H1 (cell line): ENCODE results near the gene ACTN2. TPM values are rescaled to one million over a fixed set of nuclear protein-coding genes. Genes with fewer than 3 reads are reported as not detected.

Experiments
- CTCF ChIA-PET: fragments of 300-600 bp; sonication (Branson Sonifier 250); formaldehyde crosslinking; loops from one replicate; lab custom pipeline; 2021; ENCODE audit not compliant: partially characterized antibody; lab: Charles Lee
- POLR2A ChIA-PET: fragments of 300-600 bp; sonication (Branson Sonifier 250); formaldehyde crosslinking; loops from one replicate; lab custom pipeline; 2021; ENCODE audit warnings: inconsistent platforms; ENCODE audit not compliant: partially characterized antibody; lab: Charles Lee
- DNase-seq, 2 experiments: peaks; one replicate each; pipeline versions ENCODE4 v3.0.0 to v3.0.0-alpha.2; 2010 to 2022; ENCODE audit warnings: low spot score in 2 of 2, low read depth in 1 of 2, mixed read lengths in 1 of 2
- FAIRE-seq: peaks from 2 replicates; lab custom pipeline; 2011; peaks lifted over from hg19 to GRCh38; lab: Jason Lieb, UNC
- H2AFZ ChIP-seq: 2 replicates; pipeline ENCODE4 v1.8.1; 2012; ENCODE audit warnings: low read length, inconsistent platforms
- H2AK5ac ChIP-seq: 2 replicates; pipeline ENCODE4 v1.6.1; 2013; ENCODE audit warnings: low read depth, low read length
- H2BK120ac ChIP-seq: replicated peaks from 2 replicates; pipeline ENCODE3; 2013; ENCODE audit warnings: low read depth, low read length, inconsistent platforms
- H2BK12ac ChIP-seq: 2 replicates; pipeline ENCODE4 v1.6.1; 2013; ENCODE audit warnings: low read depth, low read length
- H2BK15ac ChIP-seq: 2 replicates; pipeline ENCODE4 v1.6.1; 2013; ENCODE audit warnings: low read length
- H2BK20ac ChIP-seq: 2 replicates; pipeline ENCODE4 v1.6.1; 2013; ENCODE audit warnings: low read length
- H2BK5ac ChIP-seq: 2 replicates; pipeline ENCODE4 v1.6.1; 2013; ENCODE audit warnings: low read depth, low read length
- H3K14ac ChIP-seq: 2 replicates; pipeline ENCODE4 v1.6.1; 2013; ENCODE audit warnings: inconsistent platforms; ENCODE audit not compliant: insufficient read length
- H3K18ac ChIP-seq: 2 replicates; pipeline ENCODE4 v1.6.1; 2013; ENCODE audit warnings: low read length; ENCODE audit errors: extremely low read depth
- H3K23ac ChIP-seq: 2 replicates; pipeline ENCODE4 v1.6.1; 2013; ENCODE audit warnings: inconsistent platforms; ENCODE audit not compliant: insufficient read length
- H3K23me2 ChIP-seq: 2 replicates; pipeline ENCODE4 v1.6.1; 2013; ENCODE audit warnings: low read depth, low read length
- H3K27ac ChIP-seq: 2 replicates; pipeline ENCODE4 v1.6.1; 2011; ENCODE audit warnings: low read depth, low read length, inconsistent platforms
- H3K27me3 ChIP-seq, 4 experiments: replicated peaks in 1 of 4; 1 replicate in 1 of 4; 2 replicates in 3 of 4; pipeline versions ENCODE4 v1.6.1 to v1.8.1; 2011 to 2013; ENCODE audit warnings: low read length in 3 of 4, mild to moderate bottlenecking in 3 of 4, inconsistent platforms in 2 of 4, mixed read lengths in 2 of 4, moderate library complexity in 1 of 4; ENCODE audit not compliant: control insufficient read depth in 3 of 4, insufficient read depth in 3 of 4; ENCODE audit errors: extremely low read depth in 1 of 4
- H3K36me3 ChIP-seq, 4 experiments: 2 replicates each; pipeline versions ENCODE4 v1.6.1 to v1.8.1; 2011 to 2013; ENCODE audit warnings: mild to moderate bottlenecking in 4 of 4, low read length in 3 of 4, moderate library complexity in 2 of 4, control low read depth in 1 of 4, inconsistent platforms in 1 of 4; ENCODE audit not compliant: insufficient read depth in 4 of 4, control insufficient read depth in 2 of 4
- H3K4ac ChIP-seq: replicated peaks from 2 replicates; pipeline ENCODE3; 2013; ENCODE audit warnings: low read length, low read depth, mixed read lengths, inconsistent platforms; ENCODE audit not compliant: insufficient read length
- H3K4me1 ChIP-seq, 4 experiments: replicated peaks in 1 of 4; 1 replicate in 1 of 4; 2 replicates in 3 of 4; pipeline versions ENCODE4 v1.6.1 to v1.8.1; 2011 to 2013; ENCODE audit warnings: low read length in 3 of 4, inconsistent platforms in 2 of 4, mixed read lengths in 1 of 4; ENCODE audit not compliant: insufficient read depth in 4 of 4, control insufficient read depth in 3 of 4
- H3K4me2 ChIP-seq, 2 experiments: 2 replicates each; pipeline versions ENCODE4 v1.6.1 to v1.8.1; 2011 to 2013; ENCODE audit warnings: low read depth in 2 of 2, low read length in 2 of 2, control low read depth in 1 of 2, inconsistent platforms in 1 of 2, mild to moderate bottlenecking in 1 of 2; ENCODE audit not compliant: insufficient read depth in 1 of 2
- H3K4me3 ChIP-seq, 4 experiments: fragments of 200-600, 300-600 bp in 1 of 4; sonication (generic), shearing (Covaris generic), sonication (Bioruptor Twin) in 1 of 4; 2 replicates each; pipeline versions ENCODE4 v1.5.1 to v1.8.1; 2011 to 2016; ENCODE audit warnings: low read length in 4 of 4, low read depth in 3 of 4, control low read depth in 2 of 4, inconsistent platforms in 2 of 4, mild to moderate bottlenecking in 2 of 4, mixed read lengths in 1 of 4, moderate library complexity in 1 of 4; ENCODE audit not compliant: insufficient read depth in 2 of 4; ENCODE audit errors: extremely low read depth in 1 of 4
- H3K56ac ChIP-seq: replicated peaks from 2 replicates; pipeline ENCODE3; 2013; ENCODE audit warnings: low read depth, mild to moderate bottlenecking, mixed read lengths, low read length, inconsistent platforms; ENCODE audit not compliant: insufficient read length
- H3K79me1 ChIP-seq: 2 replicates; pipeline ENCODE4 v1.6.1; 2013; ENCODE audit warnings: low read depth, low read length, control low read depth
- H3K79me2 ChIP-seq, 2 experiments: 2 replicates each; pipeline versions ENCODE4 v1.6.1 to v1.8.1; 2012 to 2013; ENCODE audit warnings: low read length in 2 of 2, mild to moderate bottlenecking in 2 of 2, inconsistent platforms in 1 of 2; ENCODE audit not compliant: insufficient read depth in 2 of 2, control insufficient read depth in 1 of 2
- H3K9ac ChIP-seq, 4 experiments: replicated peaks in 1 of 4; 1 replicate in 1 of 4; 2 replicates in 3 of 4; pipeline versions ENCODE4 v1.6.1 to v1.8.1; 2011 to 2013; ENCODE audit warnings: low read depth in 3 of 4, low read length in 3 of 4, control low read depth in 2 of 4, mild to moderate bottlenecking in 2 of 4, moderate library complexity in 2 of 4, inconsistent platforms in 1 of 4; ENCODE audit errors: extremely low read depth in 1 of 4
- H3K9me3 ChIP-seq, 2 experiments: 2 replicates each; pipeline versions ENCODE4 v1.6.1 to v1.8.1; 2012 to 2013; ENCODE audit warnings: mild to moderate bottlenecking in 2 of 2, moderate library complexity in 2 of 2, control low read depth in 1 of 2, inconsistent platforms in 1 of 2, low read depth in 1 of 2, low read length in 1 of 2, mixed read lengths in 1 of 2; ENCODE audit not compliant: insufficient read depth in 2 of 2
- H4K20me1 ChIP-seq, 2 experiments: replicated peaks in 1 of 2; 2 replicates each; pipeline versions ENCODE3 to v1.8.1; 2011 to 2013; ENCODE audit warnings: inconsistent platforms in 2 of 2, low read length in 2 of 2, mild to moderate bottlenecking in 1 of 2; ENCODE audit not compliant: insufficient read depth in 2 of 2, control insufficient read depth in 1 of 2
- H4K5ac ChIP-seq: 2 replicates; pipeline ENCODE4 v1.6.1; 2013; ENCODE audit warnings: low read length, low read depth, mixed read lengths, inconsistent platforms; ENCODE audit not compliant: insufficient read length
- H4K8ac ChIP-seq: 2 replicates; pipeline ENCODE4 v1.8.0; 2013; ENCODE audit warnings: mild to moderate bottlenecking, moderate library complexity, low read length, inconsistent platforms; ENCODE audit not compliant: insufficient read depth; ENCODE audit errors: extremely low read depth
- H4K91ac ChIP-seq: replicated peaks from 2 replicates; pipeline ENCODE3; 2013; ENCODE audit warnings: low read length, mixed read lengths, inconsistent platforms; ENCODE audit not compliant: insufficient read length
- WGBS, 2 experiments: shearing (Covaris generic) in 1 of 2; methylation state at CpG; one replicate each; pipeline versions ENCODE4 v1.1.6 to v1.1.7; 2013 to 2015; ENCODE audit warnings: low lambda C conversion rate in 2 of 2, mixed read lengths in 2 of 2, inconsistent platforms in 1 of 2, low coverage in 1 of 2, missing lambda C conversion rate in 1 of 2; ENCODE audit not compliant: insufficient replicate concordance in 2 of 2, insufficient coverage in 1 of 2, insufficient read length in 1 of 2; ENCODE audit errors: extremely low coverage in 1 of 2, missing lambda C conversion rate in 1 of 2; 5-methylcytosine and 5-hydroxymethylcytosine counted together
- polyA plus RNA-seq, 7 experiments: library from polyadenylated mRNA; depleted of rRNA in 3 of 7; stranded (reverse) in 5 of 7; unstranded in 2 of 7; fragments of >200 nt in 5 of 7; fragments of 200-250 nt in 2 of 7; gene quantifications; 1 replicate in 5 of 7; 2 replicates in 1 of 7; 4 replicates in 1 of 7; pipeline versions ENCODE4 v1.2.1 to v1.2.3, GENCODE V29; 2011 to 2013; ENCODE audit warnings: missing spikeins in 2 of 7, mixed read lengths in 2 of 7
- total RNA-seq: library from RNA; stranded (reverse); fragmentation: NEBNext Ultra II Directional; extraction: Animal tissue kit (Norgen Biotek cat#: 25700); gene quantifications from 2 replicates; pipeline ENCODE4 v1.2.1, GENCODE V29; 2021

ACTN2 gene
- total and polyA plus RNA-seq, 2 of the 8 experiments (the other 6 are each of a cell fraction or from before 2014, with no cell fraction given): 1.9 to 4.1 TPM

- no peak overlapping the region for H3K18ac ChIP-seq
- H3K4me2 ChIP-seq: no peak overlapping the region
- H3K79me2 ChIP-seq: no peaks in the 10 kb centered on the region; a peak in 1 of 4 replicates
- no peak overlapping the region for H4K91ac ChIP-seq
- no peak overlapping the region for H4K8ac ChIP-seq
- DNase-seq (no peak), FAIRE-seq (no peak)
- no peak overlapping the region for H3K4ac ChIP-seq
- ChIA-PET CTCF (interaction anchor here (1.9 kb wide), 1 partner anchor 69 kb away, joined by 7 read pairs; no protein-coding TSS in a partner anchor), POLR2A (interaction anchor here (1.5 kb wide), 1 partner anchor 12 kb away, joined by 4 read pairs; no protein-coding TSS in a partner anchor)
- H2BK120ac ChIP-seq: no peak overlapping the region
- H3K23ac ChIP-seq: no peak overlapping the region
- H3K9me3 ChIP-seq: no peaks in the 10 kb centered on the region
- H2BK20ac ChIP-seq: no peak overlapping the region
- no peak overlapping the region for H3K9ac ChIP-seq
- H3K27ac ChIP-seq: no peak overlapping the region
- peaks cover 4 to 26% (median 23%) of the 10 kb centered on the region in 4 experiments for H3K27me3 ChIP-seq
- no peak overlapping the region for H3K4me3 ChIP-seq
- no peak overlapping the region for H3K56ac ChIP-seq
- H3K23me2 ChIP-seq: peaks cover 8% of the 10 kb centered on the region; the same call in 1 of the 2 replicates
- no peak overlapping the region for H3K14ac ChIP-seq
- no peak overlapping the region for H4K5ac ChIP-seq
- no peak overlapping the region for H2AFZ ChIP-seq
- no peaks in the 10 kb centered on the region for H3K36me3 ChIP-seq
- H3K4me1 ChIP-seq: peaks cover 0 to 11% (median 3%) of the 10 kb centered on the region in 4 experiments; a peak in 5 of 7 replicates
- no peak overlapping the region for H2BK15ac ChIP-seq
- no peak overlapping the region for H2BK12ac ChIP-seq
- H3K79me1 ChIP-seq: no peaks in the 10 kb centered on the region; the same call in 1 of the 2 replicates
- WGBS, 2 experiments: 88% methylated on average over 11 of the region's 11 CpGs; no CpG with 5 or more reads in 1 of the 2 experiments
- peaks cover 0 to 1% of the 10 kb centered on the region in 2 experiments for H4K20me1 ChIP-seq
- H2AK5ac ChIP-seq: no peak overlapping the region
- no peak overlapping the region for H2BK5ac ChIP-seq
Measured at GRCh38 chr1:236689713-236690569, 3.6 kb downstream of the ACTN2 start.
